ENCODE data around the gene SPACA6.

- TF ChIP-seq POLR2A (IDR thresholded peaks at IDR 0.05): no peak
- TF ChIP-seq, protein P1, sequence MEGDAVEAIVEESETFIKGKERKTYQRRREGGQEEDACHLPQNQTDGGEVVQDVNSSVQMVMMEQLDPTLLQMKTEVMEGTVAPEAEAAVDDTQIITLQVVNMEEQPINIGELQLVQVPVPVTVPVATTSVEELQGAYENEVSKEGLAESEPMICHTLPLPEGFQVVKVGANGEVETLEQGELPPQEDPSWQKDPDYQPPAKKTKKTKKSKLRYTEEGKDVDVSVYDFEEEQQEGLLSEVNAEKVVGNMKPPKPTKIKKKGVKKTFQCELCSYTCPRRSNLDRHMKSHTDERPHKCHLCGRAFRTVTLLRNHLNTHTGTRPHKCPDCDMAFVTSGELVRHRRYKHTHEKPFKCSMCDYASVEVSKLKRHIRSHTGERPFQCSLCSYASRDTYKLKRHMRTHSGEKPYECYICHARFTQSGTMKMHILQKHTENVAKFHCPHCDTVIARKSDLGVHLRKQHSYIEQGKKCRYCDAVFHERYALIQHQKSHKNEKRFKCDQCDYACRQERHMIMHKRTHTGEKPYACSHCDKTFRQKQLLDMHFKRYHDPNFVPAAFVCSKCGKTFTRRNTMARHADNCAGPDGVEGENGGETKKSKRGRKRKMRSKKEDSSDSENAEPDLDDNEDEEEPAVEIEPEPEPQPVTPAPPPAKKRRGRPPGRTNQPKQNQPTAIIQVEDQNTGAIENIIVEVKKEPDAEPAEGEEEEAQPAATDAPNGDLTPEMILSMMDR (IDR thresholded peaks at IDR 0.05): no peak
Measured at GRCh38 chr19:51727349-51727880, 34.3 kb downstream of the SPACA6 start.

Data from heart left ventricle (tissue), 13 donors.